ENCODE results near the gene FREY1.

GRCh38 chr11:45857961-45858474 is 49.1 kb downstream of the FREY1 start:
- no peak for TF ChIP-seq CTCF (IDR thresholded peaks at IDR 0.05; ENCODE audit: insufficient read depth, low read length)
- TF ChIP-seq SPI1 (IDR thresholded peaks at IDR 0.05; ENCODE audit: borderline replicate concordance, low read depth): no peak
